Upper lobe of left lung (tissue), 6 donors: ENCODE measurements around the gene SV2C. TPM values are rescaled to one million over a fixed set of nuclear protein-coding genes. Genes with fewer than 3 reads are reported as not detected.

Experiments
- ATAC-seq, 2 donors: fragments of 200-7000 bp; cut with Tn5 transposase; one replicate each; pipeline ENCODE4 v1.9.1; 2022; ENCODE audit warnings: mild to moderate bottlenecking in 2 of 2, moderate library complexity in 2 of 2; ENCODE audit not compliant: low FRiP score in 2 of 2
- DNase-seq, 2 donors: peaks; one replicate each; pipeline ENCODE4 v3.0.0-alpha.2; 2019 to 2020
- H3K27ac ChIP-seq, 4 donors: fragments of 200-600 bp; sonication (generic); one replicate each; pipeline ENCODE4 v1.5.1; 2016 to 2019
- H3K27me3 ChIP-seq, 4 donors: fragments of 200-600 bp; sonication (generic); one replicate each; pipeline ENCODE4 v1.5.1; 2017 to 2019
- H3K36me3 ChIP-seq, 4 donors: fragments of 200-600 bp; sonication (generic); one replicate each; pipeline ENCODE4 v1.5.1; 2016 to 2019
- H3K4me1 ChIP-seq, 4 donors: fragments of 200-600 bp; sonication (generic); one replicate each; pipeline ENCODE4 v1.5.1; 2018 to 2019
- H3K4me3 ChIP-seq, 4 donors: fragments of 200-600 bp; sonication (generic); one replicate each; pipeline ENCODE4 v1.5.1; 2017 to 2019; ENCODE audit warnings: mild to moderate bottlenecking in 2 of 4, moderate library complexity in 1 of 4
- H3K9me3 ChIP-seq, 4 donors: fragments of 200-600 bp; sonication (generic); one replicate each; pipeline ENCODE4 v1.5.1; 2018 to 2019
- CTCF ChIP-seq, 6 experiments: fragments of 450-650 bp in 4 of 6; fragments of 200-600 bp in 2 of 6; sonication (generic) in 2 of 6; IDR thresholded peaks; one replicate each; pipeline ENCODE4 v1.5.1; 2016 to 2019; ENCODE audit warnings: antibody characterized with exemption in 6 of 6
- EP300 ChIP-seq, 4 donors: sonication (generic); formaldehyde crosslinking; IDR thresholded peaks; one replicate each; pipeline ENCODE4 v1.5.1; 2017; ENCODE audit warnings: antibody characterized with exemption in 4 of 4, control low read depth in 2 of 4
- POLR2A ChIP-seq, 4 donors: fragments of 450-650 bp; IDR thresholded peaks; one replicate each; pipeline ENCODE4 v1.5.1; 2016 to 2017; ENCODE audit warnings: antibody characterized with exemption in 4 of 4, mild to moderate bottlenecking in 2 of 4
- POLR2AphosphoS5 ChIP-seq, 2 donors: sonication (generic); formaldehyde crosslinking; IDR thresholded peaks; one replicate each; pipeline ENCODE4 v1.5.1; 2017; ENCODE audit warnings: antibody characterized with exemption in 2 of 2
- WGBS, 2 donors: methylation state at CpG; one replicate each; pipeline ENCODE4 v1.1.5; 2017 to 2018; 5-methylcytosine and 5-hydroxymethylcytosine counted together
- total RNA-seq, 6 donors: library from RNA; depleted of rRNA in 4 of 6; stranded (reverse); fragments of >200 nt in 4 of 6; gene quantifications; one replicate each; pipeline versions ENCODE4 v1.1.0 to v1.2.1, GENCODE V29; 2016 to 2021
- donor health status: DM: no; HTN: no; CAD: no; lungs with moderate emphysema.
- donor health status: DM: no; HTN: yes; CAD: no; lungs with severe emphysema.

SV2C gene
- total RNA-seq, 6 donors from 2014 or later: 0.15 to 0.51 (median 0.21) TPM; not detected in 2

GRCh38 chr5:76046741-76047140, 36.4 kb upstream of the SV2C start:
- TF ChIP-seq POLR2AphosphoS5 (IDR thresholded peaks at IDR 0.05) (no peak), CTCF (IDR thresholded peaks at IDR 0.05) (no peak), EP300 (IDR thresholded peaks at IDR 0.05) (no peak), POLR2A (IDR thresholded peaks at IDR 0.05) (no peak)
- no peaks in the 10 kb centered on the region for H3K4me1 ChIP-seq
- no peak for DNase-seq
- no peaks in the 10 kb centered on the region for H3K9me3 ChIP-seq
- H3K27ac ChIP-seq: no peak overlapping the region
- H3K4me3 ChIP-seq: no peak overlapping the region
- 28 to 49% methylated on average over 3 of the region's 3 CpGs for WGBS, 2 donors
- no peaks in the 10 kb centered on the region for H3K36me3 ChIP-seq
- H3K27me3 ChIP-seq: no peaks in the 10 kb centered on the region
- ATAC-seq: no peak

- Histone ChIP-seq H3K27me3 (no peaks in the 10 kb centered on the region), H3K27ac (no peak overlapping the region), H3K9me3 (no peaks in the 10 kb centered on the region), H3K4me1 (no peaks in the 10 kb centered on the region), H3K36me3 (no peaks in the 10 kb centered on the region), H3K4me3 (no peak overlapping the region)
- ATAC-seq (no peak), DNase-seq (no peak)
- no peak for TF ChIP-seq POLR2AphosphoS5 (IDR thresholded peaks at IDR 0.05)
- TF ChIP-seq EP300 (IDR thresholded peaks at IDR 0.05): no peak
- no peak for TF ChIP-seq CTCF (IDR thresholded peaks at IDR 0.05)
- no peak for TF ChIP-seq POLR2A (IDR thresholded peaks at IDR 0.05)
- WGBS, 2 donors: 74 to 77% methylated on average over 1 of the region's 1 CpG
These were observed 33.0 kb upstream of the SV2C start for GRCh38 chr5:76050134-76050533.

DNA sequence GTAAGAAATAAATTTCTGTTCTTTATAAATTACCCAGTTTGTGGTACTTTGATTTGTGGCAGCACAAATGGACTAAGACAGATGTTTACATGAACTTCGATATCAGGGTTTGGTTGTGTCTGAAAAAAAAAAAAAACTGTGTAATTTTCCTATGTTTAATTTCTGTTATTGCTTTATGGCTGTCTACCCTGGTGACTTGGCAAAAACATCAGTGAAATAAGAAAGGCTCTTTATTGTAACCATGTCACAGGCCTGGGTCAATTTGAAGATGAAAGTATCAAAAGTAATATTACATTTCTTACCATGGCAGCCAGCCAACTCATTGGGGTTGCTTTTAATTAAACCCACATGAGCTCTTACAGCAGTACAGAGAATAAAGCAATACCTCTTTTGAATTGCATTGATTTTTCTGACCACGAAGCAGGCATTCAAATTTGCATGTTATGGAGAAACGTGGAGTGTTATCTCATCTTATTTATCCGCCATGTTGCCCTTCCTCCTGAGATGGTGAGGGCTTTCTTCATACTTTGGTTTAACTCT, 20.6 kb upstream of the SV2C start:
- ATAC-seq (no peak), DNase-seq (no peak)
- Histone ChIP-seq H3K4me3 (no peak overlapping the region), H3K9me3 (no peaks in the 10 kb centered on the region), H3K27me3 (no peaks in the 10 kb centered on the region), H3K27ac (no peak overlapping the region), H3K36me3 (no peaks in the 10 kb centered on the region), H3K4me1 (no peaks in the 10 kb centered on the region)
- 73 to 74% methylated on average over 4 of the region's 4 CpGs for WGBS, 2 donors
- TF ChIP-seq CTCF (IDR thresholded peaks at IDR 0.05) (no peak), EP300 (IDR thresholded peaks at IDR 0.05) (no peak), POLR2AphosphoS5 (IDR thresholded peaks at IDR 0.05) (no peak), POLR2A (IDR thresholded peaks at IDR 0.05) (no peak)

GRCh38 chr5:76065258-76065657, 17.9 kb upstream of the SV2C start:
- TF ChIP-seq EP300 (IDR thresholded peaks at IDR 0.05): no peak
- no peak for TF ChIP-seq CTCF (IDR thresholded peaks at IDR 0.05)
- TF ChIP-seq POLR2A (IDR thresholded peaks at IDR 0.05): no peak
- no peak for TF ChIP-seq POLR2AphosphoS5 (IDR thresholded peaks at IDR 0.05)
- H3K36me3 ChIP-seq: no peaks in the 10 kb centered on the region
- H3K9me3 ChIP-seq: no peaks in the 10 kb centered on the region
- H3K27ac ChIP-seq: no peak overlapping the region
- DNase-seq (no peak), ATAC-seq (no peak)
- H3K4me1 ChIP-seq: no peaks in the 10 kb centered on the region
- WGBS, 2 donors: 71 to 77% methylated on average over 5 of the region's 5 CpGs
- no peaks in the 10 kb centered on the region for H3K27me3 ChIP-seq
- H3K4me3 ChIP-seq: no peak overlapping the region

DNA sequence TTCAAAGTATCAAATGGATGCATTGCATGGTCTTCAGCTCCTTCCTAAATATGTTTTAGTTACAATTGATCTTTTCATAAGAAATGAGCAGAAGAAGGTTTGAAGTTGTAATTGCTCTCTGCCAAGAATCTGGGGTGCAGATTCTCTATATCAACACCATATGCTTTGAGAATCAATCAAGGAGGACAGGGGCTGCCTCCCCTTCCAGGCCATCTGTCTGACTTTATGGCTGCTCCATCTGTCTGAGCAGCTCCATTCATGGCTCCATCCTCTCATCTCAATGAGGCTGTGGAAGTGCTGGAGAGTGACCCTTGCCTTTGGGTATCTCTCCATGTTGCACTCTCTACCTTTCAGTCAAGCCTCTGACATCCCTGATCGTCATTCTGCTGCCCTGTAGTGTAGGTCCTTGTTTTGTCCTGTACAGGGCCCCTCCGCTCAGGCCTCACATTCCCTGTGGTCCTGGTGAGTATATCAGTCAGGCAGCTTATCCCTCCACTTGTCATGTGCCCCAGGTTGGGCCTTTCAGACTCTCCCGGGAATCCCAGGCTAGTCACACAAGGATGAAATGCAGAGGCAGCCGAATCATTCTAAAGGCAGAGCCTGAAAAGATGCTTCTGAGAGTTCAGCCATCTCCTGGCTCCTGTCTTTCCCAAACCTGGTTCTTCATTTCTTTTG, 14.0 kb upstream of the SV2C start:
- Histone ChIP-seq H3K27me3 (no peaks in the 10 kb centered on the region), H3K4me1 (no peaks in the 10 kb centered on the region), H3K36me3 (no peaks in the 10 kb centered on the region), H3K4me3 (no peak overlapping the region), H3K27ac (no peak overlapping the region), H3K9me3 (no peaks in the 10 kb centered on the region)
- WGBS, 2 donors: 75 to 77% methylated on average over 4 of the region's 4 CpGs
- ATAC-seq (peak in 1 of 2 donors; percentile 10), DNase-seq (no peak)
- no peak for TF ChIP-seq POLR2AphosphoS5 (IDR thresholded peaks at IDR 0.05)
- no peak for TF ChIP-seq CTCF (IDR thresholded peaks at IDR 0.05)
- no peak for TF ChIP-seq POLR2A (IDR thresholded peaks at IDR 0.05)
- TF ChIP-seq EP300 (IDR thresholded peaks at IDR 0.05): no peak
